ENCODE measurements around the gene LSS. TPM values are rescaled to one million over a fixed set of nuclear protein-coding genes. Genes with fewer than 3 reads are reported as not detected.

LSS gene
- total RNA-seq, 4 donors from 2014 or later: 55.5 to 131 (median 115) TPM

GRCh38 chr21:46138383-46138970 lies 90.1 kb downstream of the LSS start:
- intact Hi-C loops (cut with DNase I): no loop called here
- DNase-seq: no peak
- TF ChIP-seq CTCF (IDR thresholded peaks at IDR 0.05) (no peak), POLR2A (IDR thresholded peaks at IDR 0.05) (no peak)

More at GRCh38 chr21:46138383-46138970, 90.1 kb downstream of the LSS start:
- Histone ChIP-seq H3K4me1 (peaks cover 0 to 4% (median 0%) of the 10 kb centered on the region in 3 donors), H3K4me3 (no peak overlapping the region), H3K36me3 (no peaks in the 10 kb centered on the region), H3K27ac (no peak overlapping the region), H3K9me3 (no peaks in the 10 kb centered on the region), H3K27me3 (peaks cover 0 to 48% (median 0%) of the 10 kb centered on the region in 4 donors)
- WGBS, 2 donors: 90 to 100% methylated on average over 3 to 5 of the region's 28 CpGs

Other genes starting within 250 kb of the LSS start
- 100 to 1,000 TPM in 1 of 4 donors, 10 to 100 TPM in 3; 25.0 to 242 (median 54.9) TPM for gene COL6A1, start 247.0 kb downstream of the LSS start, total RNA-seq
- 100 to 1,000 TPM in 1 of 4 donors, 10 to 100 TPM in 3; 23.0 to 328 (median 62.0) TPM for gene COL6A2, start 130.7 kb downstream of the LSS start, total RNA-seq
- not detected for gene FTCD, start 73.2 kb downstream of the LSS start, total RNA-seq
- gene SPATC1L, start 44.3 kb downstream of the LSS start, total RNA-seq: 1 to 10 TPM; 4.0 to 7.2 (median 6.3) TPM
- 10 to 100 TPM; 31.3 to 72.7 (median 63.2) TPM for gene MCM3AP, start 56.8 kb upstream of the LSS start, total RNA-seq
- 10 to 100 TPM in 3 of 4 donors, 1 to 10 TPM in 1; 4.7 to 17.9 (median 11.7) TPM for gene YBEY, start 57.6 kb upstream of the LSS start, total RNA-seq
- 1 to 10 TPM; 2.1 to 4.4 (median 2.7) TPM for gene C21orf58, start 95.1 kb upstream of the LSS start, total RNA-seq
- 10 to 100 TPM; 26.8 to 38.7 (median 29.9) TPM for gene PCNT, start 95.4 kb upstream of the LSS start, total RNA-seq
- 10 to 100 TPM; 16.7 to 40.3 (median 33.0) TPM for gene DIP2A, start 230.1 kb upstream of the LSS start, total RNA-seq